Adrenal gland (tissue), 12 donors: ENCODE data around the gene ADCK1. TPM values are rescaled to one million over a fixed set of nuclear protein-coding genes. Genes with fewer than 3 reads are reported as not detected.

Experiments used
- DNase-seq, 7 donors: peaks; one replicate each; pipeline ENCODE4 v3.0.0-alpha.2; 2019 to 2020
- H3K27ac ChIP-seq, 5 donors: fragments of 200-600 bp; sonication (generic) in 4 of 5; 1 replicate in 3 of 5; 2 replicates in 2 of 5; pipeline versions ENCODE4 v1.5.1 to v1.8.0; 2016 to 2020; ENCODE audit warnings: mild to moderate bottlenecking in 1 of 5
- H3K27me3 ChIP-seq: fragments of 200-600 bp; 2 replicates; pipeline ENCODE4 v1.8.0; 2021
- H3K36me3 ChIP-seq, 2 donors: fragments of 200-600 bp; replicated peaks in 1 of 2; 1 replicate in 1 of 2; 2 replicates in 1 of 2; pipeline versions ENCODE4 v1.5.1 to v1.8.0; 2018 to 2022
- H3K4me1 ChIP-seq, 2 donors: fragments of 200-600 bp; replicated peaks in 1 of 2; 1 replicate in 1 of 2; 2 replicates in 1 of 2; pipeline versions ENCODE4 v1.5.1 to v1.8.0; 2018 to 2021
- H3K4me3 ChIP-seq, 4 donors: fragments of 200-600 bp; sonication (generic) in 3 of 4; one replicate each; pipeline ENCODE4 v1.5.1; 2016 to 2018
- H3K9me3 ChIP-seq, 3 donors: fragments of 200-600 bp; sonication (generic) in 1 of 3; replicated peaks in 1 of 3; 1 replicate in 2 of 3; 2 replicates in 1 of 3; pipeline versions ENCODE4 v1.5.1 to v1.8.0; 2016 to 2021
- POLR2A ChIP-seq, 2 donors: fragments of 450-650 bp; IDR thresholded peaks; one replicate each; pipeline ENCODE4 v1.6.1; 2017; ENCODE audit warnings: antibody characterized with exemption in 2 of 2, mild to moderate bottlenecking in 2 of 2, moderate library complexity in 1 of 2
- whole genome bisulfite sequencing, 4 donors: extraction: QIAGEN DNeasy Blood & Tissue Kit in 2 of 4; methylation state at CpG; one replicate each; pipeline versions ENCODE4 v1.1.5 to v1.1.7; 2013 to 2017; 5-methylcytosine and 5-hydroxymethylcytosine counted together
- intact Hi-C, 2 donors: fragments of 100-400 bp; cut with DNase I; formaldehyde crosslinking; loops; one replicate each; pipeline versions ENCODE4 v1.14.1 to v1.15.0; 2022 to 2023
- polyA plus RNA-seq, 3 donors: library from polyadenylated mRNA; stranded (reverse); fragments of 200-250 nt in 2 of 3; fragments of 350-450 nt in 1 of 3; fragmentation: Illumina TruSeq in 1 of 3; extraction: RNeasy Lipid Tissue Mini Kit (QIAGEN cat#74804) in 1 of 3; gene quantifications; one replicate each; pipeline ENCODE4 v1.2.3, GENCODE V29; 2013 to 2014
- total RNA-seq, 9 donors: library from RNA; depleted of rRNA in 4 of 9; stranded (reverse); fragments of >200 nt in 4 of 9; fragments of 120-200 nt in 1 of 9; fragmentation: NEBNext Ultra II Directional in 1 of 9; extraction: Animal tissue kit (Norgen Biotek cat#: 25700) in 1 of 9; gene quantifications; one replicate each; pipeline versions ENCODE4 v1.1.0 to v1.2.4, GENCODE V29; 2013 to 2023
- TF ChIP-seq, protein P1 (sequence below), 6 experiments: fragments of 450-650 bp in 4 of 6; fragments of 200-600 bp in 2 of 6; sonication (generic) in 1 of 6; IDR thresholded peaks; 1 replicate in 5 of 6; 2 replicates in 1 of 6; pipeline versions ENCODE4 v1.5.1 to v1.8.0; 2016 to 2021; ENCODE audit warnings: antibody characterized with exemption in 6 of 6, mild to moderate bottlenecking in 2 of 6, moderate library complexity in 1 of 6
- donor health status: healthy with polysubstance abuse.
- donor health status: Bipolar disorder and iron deficiency.
- donor health status: DM: yes; HTN: yes; CAD: no.
- donor health status: DM: no; HTN: no; CAD: no.
- donor health status: DM: no; HTN: no; CAD: no.
- donor health status: DM: yes; HTN: yes; CAD: no.

The ADCK1 gene
- total and polyA plus RNA-seq, 12 donors = 5.2 to 18.1 (median 9.9) TPM

DNA sequence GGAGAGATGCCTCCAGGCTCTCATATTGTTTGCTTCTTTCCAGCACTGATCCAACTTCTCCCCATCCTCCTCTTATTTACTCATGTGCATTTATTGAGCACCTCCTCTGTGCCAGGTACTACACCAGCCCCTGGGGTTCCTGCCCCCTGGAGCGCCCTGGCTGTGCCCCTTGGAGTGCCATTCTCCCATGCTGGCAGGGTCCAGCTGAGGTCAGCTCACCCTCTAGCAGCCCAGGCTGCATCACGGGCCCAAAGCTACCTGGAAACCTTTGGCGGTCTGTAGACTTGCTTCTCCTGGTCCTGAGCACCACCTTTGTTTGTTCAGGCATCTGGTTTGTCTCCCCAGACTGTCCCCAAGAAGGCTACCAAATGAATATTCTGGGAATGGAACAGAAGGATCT, 67.0 kb downstream of the ADCK1 start:
- no peak overlapping the region for H3K4me3 ChIP-seq
- H3K27ac ChIP-seq = no peak overlapping the region
- no peaks in the 10 kb centered on the region for H3K9me3 ChIP-seq
- no peak for TF ChIP-seq POLR2A (IDR thresholded peaks at IDR 0.05)
- TF ChIP-seq, protein P1, sequence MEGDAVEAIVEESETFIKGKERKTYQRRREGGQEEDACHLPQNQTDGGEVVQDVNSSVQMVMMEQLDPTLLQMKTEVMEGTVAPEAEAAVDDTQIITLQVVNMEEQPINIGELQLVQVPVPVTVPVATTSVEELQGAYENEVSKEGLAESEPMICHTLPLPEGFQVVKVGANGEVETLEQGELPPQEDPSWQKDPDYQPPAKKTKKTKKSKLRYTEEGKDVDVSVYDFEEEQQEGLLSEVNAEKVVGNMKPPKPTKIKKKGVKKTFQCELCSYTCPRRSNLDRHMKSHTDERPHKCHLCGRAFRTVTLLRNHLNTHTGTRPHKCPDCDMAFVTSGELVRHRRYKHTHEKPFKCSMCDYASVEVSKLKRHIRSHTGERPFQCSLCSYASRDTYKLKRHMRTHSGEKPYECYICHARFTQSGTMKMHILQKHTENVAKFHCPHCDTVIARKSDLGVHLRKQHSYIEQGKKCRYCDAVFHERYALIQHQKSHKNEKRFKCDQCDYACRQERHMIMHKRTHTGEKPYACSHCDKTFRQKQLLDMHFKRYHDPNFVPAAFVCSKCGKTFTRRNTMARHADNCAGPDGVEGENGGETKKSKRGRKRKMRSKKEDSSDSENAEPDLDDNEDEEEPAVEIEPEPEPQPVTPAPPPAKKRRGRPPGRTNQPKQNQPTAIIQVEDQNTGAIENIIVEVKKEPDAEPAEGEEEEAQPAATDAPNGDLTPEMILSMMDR (IDR thresholded peaks at IDR 0.05) = no peak
- 97 to 100% (median 98%) methylated on average over 3 of the region's 3 CpGs; no CpG with 5 or more reads in 1 of the 4 donors for WGBS, 4 donors
- DNase-seq = no peak
- H3K36me3 ChIP-seq = no peaks in the 10 kb centered on the region
- no peaks in the 10 kb centered on the region for H3K27me3 ChIP-seq
- H3K4me1 ChIP-seq = no peaks in the 10 kb centered on the region
- intact Hi-C loops = loop anchor here in 1 of 2 donors (10.0 kb wide), 1 partner anchor 698 kb away; no protein-coding TSS in a partner anchor

GRCh38 chr14:77867476-77867875, 67.6 kb downstream of the ADCK1 start:
- H3K4me3 ChIP-seq = no peak overlapping the region
- no peak overlapping the region for H3K27ac ChIP-seq
- no peak for TF ChIP-seq POLR2A (IDR thresholded peaks at IDR 0.05)
- TF ChIP-seq, protein P1 (IDR thresholded peaks at IDR 0.05) = no peak
- H3K27me3 ChIP-seq = no peaks in the 10 kb centered on the region
- H3K9me3 ChIP-seq = no peaks in the 10 kb centered on the region
- no peaks in the 10 kb centered on the region for H3K4me1 ChIP-seq
- intact Hi-C loops = loop anchor here in 1 of 2 donors (10.0 kb wide), 1 partner anchor 697 kb away; no protein-coding TSS in a partner anchor
- no peak for DNase-seq
- 79 to 83% (median 82%) methylated on average over 7 of the region's 7 CpGs for WGBS, 4 donors
- H3K36me3 ChIP-seq = no peaks in the 10 kb centered on the region

DNA sequence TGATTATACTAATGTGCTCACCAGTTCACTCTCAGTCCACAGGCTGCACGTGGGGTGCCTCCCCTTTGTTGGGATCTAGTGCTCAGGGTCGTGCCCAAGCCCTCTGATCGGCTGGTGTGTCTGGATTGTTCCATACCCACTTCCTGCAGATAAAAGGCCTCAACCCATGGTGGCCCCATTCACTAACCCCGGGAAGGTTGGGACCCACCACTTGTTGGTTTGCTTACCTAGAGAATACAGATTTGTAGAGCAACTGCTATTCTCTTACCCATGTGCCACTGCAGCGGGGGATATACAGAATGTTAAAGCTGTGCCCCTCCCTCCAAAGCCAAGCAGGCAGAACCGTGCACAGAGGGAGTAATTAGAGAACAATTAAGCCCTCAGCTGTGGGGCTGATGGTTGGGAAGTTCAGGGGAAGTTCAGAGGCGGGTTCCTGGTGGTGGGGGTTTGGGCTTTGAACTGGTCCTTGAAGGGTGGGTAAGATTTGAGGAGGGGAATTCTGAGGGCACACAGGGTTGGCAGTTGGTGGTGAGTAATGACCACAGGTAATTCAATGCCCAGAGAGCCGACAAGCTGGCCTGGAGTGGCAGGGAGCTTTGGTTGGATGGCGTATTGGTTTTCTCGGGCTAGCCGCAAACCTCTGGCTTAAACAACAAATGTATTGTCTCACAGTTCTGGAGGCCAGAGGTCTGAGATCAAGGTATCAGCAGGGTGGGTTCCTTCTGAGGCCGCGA, 68.8 kb downstream of the ADCK1 start:
- no peak overlapping the region for H3K4me3 ChIP-seq
- no peaks in the 10 kb centered on the region for H3K27me3 ChIP-seq
- no peak for TF ChIP-seq POLR2A (IDR thresholded peaks at IDR 0.05)
- TF ChIP-seq, protein P1 (IDR thresholded peaks at IDR 0.05) = no peak
- no peaks in the 10 kb centered on the region for H3K36me3 ChIP-seq
- 87 to 96% (median 90%) methylated on average over 10 to 13 of the region's 13 CpGs for WGBS, 4 donors
- no peaks in the 10 kb centered on the region for H3K9me3 ChIP-seq
- intact Hi-C loops = loop anchor here in 1 of 2 donors (10.0 kb wide), 1 partner anchor 696 kb away; no protein-coding TSS in a partner anchor
- no peaks in the 10 kb centered on the region for H3K4me1 ChIP-seq
- no peak overlapping the region for H3K27ac ChIP-seq
- no peak for DNase-seq

DNA sequence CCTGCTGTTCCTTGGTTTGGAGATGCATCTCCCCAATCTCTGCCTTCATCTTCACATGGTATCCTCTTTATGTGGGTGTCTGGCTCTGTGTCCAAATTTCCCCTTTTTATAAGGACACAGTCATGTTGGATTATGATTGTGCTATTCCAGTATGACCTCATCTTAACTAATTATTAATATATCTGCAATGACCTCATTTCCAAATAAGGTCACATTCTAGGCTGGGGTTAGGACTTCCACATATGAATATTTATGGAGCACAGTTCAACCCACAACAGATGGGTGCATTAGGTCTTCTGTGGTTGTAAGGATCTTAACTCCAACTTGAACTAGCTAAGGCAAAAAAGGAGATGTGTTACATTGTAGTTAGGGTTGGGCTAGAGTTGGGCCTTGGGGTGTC, 69.4 kb downstream of the ADCK1 start:
- DNase-seq = no peak
- Histone ChIP-seq H3K4me3 (no peak overlapping the region), H3K36me3 (no peaks in the 10 kb centered on the region), H3K27ac (no peak overlapping the region), H3K9me3 (no peaks in the 10 kb centered on the region), H3K4me1 (no peaks in the 10 kb centered on the region), H3K27me3 (no peaks in the 10 kb centered on the region)
- TF ChIP-seq, protein P1 (IDR thresholded peaks at IDR 0.05) = no peak
- no peak for TF ChIP-seq POLR2A (IDR thresholded peaks at IDR 0.05)
- intact Hi-C loops = loop anchor here in 1 of 2 donors (10.0 kb wide), 1 partner anchor 695 kb away; no protein-coding TSS in a partner anchor
